Stimulated activated CD8-positive, alpha-beta memory T cell treated with anti-CD3 and anti-CD28 coated beads, Interleukin-7, amount 100 ng/mL, for 1 hour (primary cell): ENCODE measurements around the gene DIP2C.

Experiments
- DNase-seq, 2 donors: peaks; one replicate each; pipeline ENCODE4 v3.0.0-alpha.2; 2020; ENCODE audit warnings: low read depth in 2 of 2

DIP2C gene

DNA sequence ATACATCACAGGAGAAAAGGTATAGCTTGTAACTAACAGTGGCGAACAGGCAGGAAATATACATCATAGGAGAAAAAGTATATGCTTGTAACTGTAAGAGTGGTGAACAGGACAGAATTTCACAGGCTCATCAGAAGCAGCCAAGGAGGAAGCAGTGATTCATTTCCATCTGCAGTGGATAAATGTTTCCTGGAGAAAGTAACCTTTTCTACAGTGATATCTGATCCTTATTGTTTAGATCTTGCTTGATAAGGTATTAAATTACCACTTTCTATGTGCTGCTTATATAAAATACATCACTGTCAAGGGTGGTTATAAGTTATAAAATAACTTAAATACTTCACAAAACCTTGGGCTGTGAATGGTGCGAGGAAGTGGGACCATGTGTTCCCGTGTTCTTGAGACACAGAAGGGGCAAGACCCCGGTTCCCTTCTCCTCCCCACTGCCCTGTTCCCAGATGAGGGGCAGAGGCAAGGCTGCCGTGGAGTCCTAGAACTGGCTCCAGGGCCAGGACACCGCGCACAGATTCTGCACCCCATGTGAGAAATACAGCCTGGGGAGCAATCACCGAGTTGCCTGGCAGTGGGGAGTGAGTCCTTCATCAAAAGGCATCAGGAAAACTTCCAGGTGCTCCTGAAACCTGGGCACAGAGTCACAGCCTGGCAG, 135.2 kb downstream of the DIP2C start:
- no peak for DNase-seq

DNA sequence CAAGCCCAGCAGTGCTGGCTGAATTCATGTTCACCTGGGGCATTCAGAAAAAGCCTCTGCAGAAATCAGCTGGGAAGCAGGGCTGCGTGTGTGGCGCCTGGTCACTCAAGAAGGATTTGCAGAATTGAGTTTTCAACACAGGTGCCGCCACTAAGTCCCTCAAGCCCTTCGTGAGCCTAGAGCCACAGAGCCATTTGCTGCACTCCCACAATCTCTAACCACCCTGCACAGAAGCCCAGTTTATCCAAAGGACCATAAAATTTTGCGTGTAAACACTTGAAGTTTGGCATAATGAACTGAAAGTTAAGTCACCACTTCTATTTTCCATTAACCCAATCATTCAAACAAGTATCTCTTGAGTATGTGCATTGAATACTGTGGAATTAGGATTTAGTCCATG, 136.2 kb downstream of the DIP2C start:
- no peak for DNase-seq

DNA sequence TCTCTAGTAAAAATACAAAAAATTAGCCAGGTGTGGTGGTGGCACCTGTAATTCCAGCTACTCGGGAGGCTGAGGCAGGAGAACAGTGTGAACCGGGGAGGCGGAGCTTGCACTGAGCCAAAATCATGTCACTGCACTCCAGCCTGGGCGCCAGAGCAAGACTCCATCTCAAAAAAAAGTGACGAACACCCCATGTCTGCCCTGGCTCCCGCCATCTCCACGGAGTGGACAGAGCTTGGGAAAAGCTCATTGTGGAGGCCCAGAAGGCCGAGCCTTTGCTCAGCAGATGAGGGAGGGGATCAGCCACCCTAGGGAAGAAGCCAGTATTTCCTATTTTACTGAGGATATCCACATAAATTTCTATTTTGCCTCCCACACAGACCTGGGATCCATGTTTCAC, 136.8 kb downstream of the DIP2C start:
- no peak for DNase-seq

DNA sequence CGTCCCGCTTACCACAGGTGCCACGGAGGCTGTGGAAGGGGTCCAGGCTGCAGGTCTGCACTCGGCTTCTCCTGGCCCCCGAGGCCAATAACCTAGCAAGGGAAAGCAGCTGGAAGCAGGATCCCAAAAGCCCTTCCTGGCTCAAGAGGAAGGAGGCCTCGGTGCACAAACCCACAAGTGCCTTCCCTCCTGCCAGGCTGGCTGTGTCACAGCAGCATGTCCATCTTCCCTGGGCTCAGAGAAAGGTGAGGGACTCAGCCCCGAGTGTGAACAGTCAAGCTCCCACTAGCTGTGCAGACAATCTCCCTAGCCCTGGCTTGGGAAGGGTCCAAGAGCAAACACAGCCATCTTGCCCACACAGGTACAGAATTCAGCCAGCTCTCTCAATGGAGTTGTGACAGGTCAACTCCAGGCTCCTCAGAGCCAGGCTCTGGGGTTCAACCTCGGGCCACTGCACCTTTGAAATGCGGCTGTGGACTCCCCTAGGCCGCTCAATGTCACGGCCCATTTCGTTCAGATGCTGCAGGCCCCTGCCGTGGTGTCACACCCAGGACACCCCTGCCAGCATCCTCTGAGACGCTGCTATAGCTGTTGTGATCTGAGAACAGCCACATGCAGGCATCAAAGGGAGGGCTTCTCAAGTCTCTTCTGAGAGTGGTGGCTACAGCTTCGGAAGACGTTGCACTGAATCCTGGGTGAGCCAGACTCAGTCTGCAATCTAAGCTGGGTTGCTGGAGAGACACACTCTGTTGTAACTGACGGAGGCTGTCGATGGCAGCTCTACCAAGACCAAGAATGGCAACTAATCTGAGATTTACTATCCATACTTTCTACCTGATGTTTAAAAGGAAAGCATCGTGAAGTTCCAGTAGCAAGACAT, 137.9 kb downstream of the DIP2C start:
- DNase-seq, result no peak

DNA sequence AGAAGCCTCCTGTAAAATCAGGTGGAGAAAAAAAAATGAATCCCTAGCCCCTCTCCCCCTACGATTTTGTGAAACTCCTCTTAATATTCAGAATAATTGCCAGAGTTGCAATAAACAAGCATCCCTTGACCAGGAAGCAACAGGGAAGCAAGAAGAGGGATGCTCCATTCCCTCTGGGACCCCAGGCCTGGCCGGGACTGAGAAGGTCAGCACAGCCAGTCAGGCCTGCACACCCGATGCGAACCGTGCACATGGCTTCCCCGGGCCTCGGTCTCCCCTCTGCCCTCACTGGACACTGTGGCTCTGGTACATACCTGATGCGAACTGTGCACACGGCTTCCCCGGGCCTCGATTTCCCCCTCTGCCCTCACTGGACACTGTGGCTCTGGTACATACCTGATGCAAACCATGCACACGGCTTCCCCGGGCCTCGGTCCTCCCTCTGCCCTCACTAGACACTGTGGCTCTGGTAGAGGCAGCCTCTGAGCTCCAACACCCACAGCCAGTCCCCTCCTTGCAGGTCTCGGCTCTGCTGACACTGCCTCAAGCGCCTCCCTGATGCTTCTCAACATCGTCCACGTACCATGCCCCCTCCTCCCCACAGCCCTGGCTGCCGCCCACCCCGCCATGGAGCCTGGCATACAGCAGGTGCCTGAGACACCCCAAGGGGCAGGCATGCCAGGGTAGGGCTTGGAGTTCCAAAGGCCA, 138.6 kb downstream of the DIP2C start:
- no peak for DNase-seq

DNA sequence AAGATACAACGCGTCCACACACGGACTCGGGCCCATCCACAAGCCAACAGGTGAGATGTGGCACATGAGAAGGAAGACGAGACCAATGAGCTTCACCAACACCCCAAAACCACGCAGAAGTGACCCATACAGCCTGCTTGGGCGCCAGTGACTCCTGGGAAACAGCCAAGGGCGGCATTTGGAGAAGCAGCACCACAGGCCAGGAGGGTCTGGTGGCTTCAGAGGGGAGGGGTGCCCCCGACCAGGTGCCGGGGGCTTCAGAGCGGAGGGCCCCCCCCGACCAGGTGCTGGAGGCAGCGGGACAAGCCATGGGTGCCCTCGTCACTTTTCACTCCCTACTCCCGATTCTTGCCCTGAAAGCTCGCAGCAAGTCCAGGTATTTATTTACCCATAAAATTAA, 140.1 kb downstream of the DIP2C start:
- DNase-seq, result no peak

DNA sequence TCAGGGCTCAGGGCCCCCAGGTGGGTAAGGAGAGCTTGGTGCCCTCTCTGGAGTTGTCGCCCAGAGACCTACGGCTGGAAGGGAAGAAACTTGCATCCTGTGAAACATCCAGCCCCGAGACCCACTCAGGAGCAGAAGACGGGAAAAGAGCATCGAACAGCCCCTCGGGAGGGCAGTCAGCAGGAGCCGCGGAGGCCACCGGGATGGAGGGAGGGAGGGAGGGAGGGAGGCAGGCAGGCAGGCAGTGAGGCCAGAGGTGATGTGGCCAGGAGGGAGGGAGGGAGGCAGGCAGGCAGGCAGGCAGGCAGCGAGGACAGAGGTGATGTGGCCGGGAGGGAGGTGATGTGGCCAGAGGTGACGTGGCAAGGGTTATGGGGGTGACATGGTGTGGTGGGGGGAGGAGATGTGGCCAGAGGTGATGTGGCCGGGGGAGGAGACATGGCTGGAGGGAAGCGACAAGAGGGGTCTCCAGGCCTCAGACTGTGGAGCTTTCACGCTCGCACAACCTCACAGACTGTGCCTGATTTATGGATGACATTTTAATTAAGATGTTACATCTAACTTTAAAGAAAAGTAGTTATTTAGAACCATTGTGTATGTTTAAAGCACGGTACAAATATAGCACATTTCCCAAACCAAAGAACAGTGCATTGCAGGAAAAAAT, 141.1 kb downstream of the DIP2C start:
- no peak for DNase-seq

DNA sequence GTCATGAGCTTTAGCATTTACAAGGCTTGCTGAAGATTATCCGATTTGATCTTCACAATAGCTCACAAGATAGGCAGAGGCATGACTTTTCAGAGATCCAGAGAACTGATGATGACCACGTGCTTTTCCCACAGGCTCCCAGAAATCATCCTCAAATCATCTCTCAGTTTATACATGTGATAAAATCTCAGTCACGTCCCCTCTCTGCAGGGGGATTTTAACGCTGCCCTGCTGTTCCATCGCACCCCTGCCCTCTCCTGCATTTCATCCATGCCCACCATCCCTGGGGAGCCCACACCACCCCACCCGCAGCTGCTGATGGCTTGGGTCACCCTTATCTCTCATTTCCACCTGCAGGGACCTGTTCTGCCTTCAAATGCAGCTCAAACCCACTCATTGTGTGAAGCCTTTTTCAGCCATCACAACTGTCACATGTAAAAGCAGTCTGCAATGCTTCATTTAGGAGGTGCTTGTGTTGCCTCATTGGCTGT, 141.8 kb downstream of the DIP2C start:
- DNase-seq, result no peak

DNA sequence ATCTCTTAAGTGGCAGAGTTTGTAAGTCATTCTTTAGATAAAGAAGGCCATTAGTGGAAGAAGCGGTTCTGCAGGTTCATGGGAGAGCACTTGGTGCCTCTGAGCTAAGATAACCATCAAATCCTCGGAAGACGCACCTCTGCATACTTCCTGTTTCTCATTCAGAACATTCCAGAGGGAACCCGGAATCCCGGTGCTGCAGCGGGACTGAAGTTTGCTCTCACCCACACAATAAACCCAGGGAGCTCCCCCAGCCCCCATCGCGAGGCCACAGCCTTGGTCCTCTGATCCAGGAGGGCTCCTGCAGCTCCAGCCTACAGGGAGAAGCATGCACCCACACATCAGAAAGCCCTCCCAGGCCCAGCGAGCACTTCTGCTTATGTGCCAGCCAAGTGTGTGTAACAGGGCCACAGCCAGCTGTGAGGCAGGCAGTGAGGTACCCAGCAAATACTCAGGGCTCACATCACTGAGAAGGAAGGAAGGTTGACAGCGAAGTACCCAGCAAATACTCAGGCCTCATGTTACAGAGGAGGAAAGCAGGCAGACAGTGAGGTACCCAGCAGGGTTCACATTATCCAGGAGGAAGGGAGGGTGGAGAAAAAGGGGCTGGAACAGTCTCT, 142.4 kb downstream of the DIP2C start:
- DNase-seq, result no peak

DNA sequence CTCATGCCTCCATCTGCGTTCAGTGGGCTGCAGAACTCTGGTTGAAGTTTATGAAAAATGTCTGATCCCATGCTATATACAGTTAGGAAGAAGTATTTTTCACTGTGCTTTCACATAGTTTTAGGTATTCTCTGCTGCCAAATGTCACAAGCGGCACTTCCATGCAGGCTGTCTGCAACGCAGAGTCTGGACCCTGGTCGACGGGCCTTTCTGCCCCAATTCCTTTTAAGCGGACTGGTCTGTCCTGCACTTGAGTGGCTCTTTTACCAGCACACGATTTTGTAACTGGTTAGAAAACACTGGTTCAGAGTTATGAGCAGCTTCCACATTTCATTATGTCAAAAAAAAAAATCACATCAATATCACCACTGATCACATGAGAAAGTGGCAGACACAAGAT, 143.0 kb downstream of the DIP2C start:
- no peak for DNase-seq

DNA sequence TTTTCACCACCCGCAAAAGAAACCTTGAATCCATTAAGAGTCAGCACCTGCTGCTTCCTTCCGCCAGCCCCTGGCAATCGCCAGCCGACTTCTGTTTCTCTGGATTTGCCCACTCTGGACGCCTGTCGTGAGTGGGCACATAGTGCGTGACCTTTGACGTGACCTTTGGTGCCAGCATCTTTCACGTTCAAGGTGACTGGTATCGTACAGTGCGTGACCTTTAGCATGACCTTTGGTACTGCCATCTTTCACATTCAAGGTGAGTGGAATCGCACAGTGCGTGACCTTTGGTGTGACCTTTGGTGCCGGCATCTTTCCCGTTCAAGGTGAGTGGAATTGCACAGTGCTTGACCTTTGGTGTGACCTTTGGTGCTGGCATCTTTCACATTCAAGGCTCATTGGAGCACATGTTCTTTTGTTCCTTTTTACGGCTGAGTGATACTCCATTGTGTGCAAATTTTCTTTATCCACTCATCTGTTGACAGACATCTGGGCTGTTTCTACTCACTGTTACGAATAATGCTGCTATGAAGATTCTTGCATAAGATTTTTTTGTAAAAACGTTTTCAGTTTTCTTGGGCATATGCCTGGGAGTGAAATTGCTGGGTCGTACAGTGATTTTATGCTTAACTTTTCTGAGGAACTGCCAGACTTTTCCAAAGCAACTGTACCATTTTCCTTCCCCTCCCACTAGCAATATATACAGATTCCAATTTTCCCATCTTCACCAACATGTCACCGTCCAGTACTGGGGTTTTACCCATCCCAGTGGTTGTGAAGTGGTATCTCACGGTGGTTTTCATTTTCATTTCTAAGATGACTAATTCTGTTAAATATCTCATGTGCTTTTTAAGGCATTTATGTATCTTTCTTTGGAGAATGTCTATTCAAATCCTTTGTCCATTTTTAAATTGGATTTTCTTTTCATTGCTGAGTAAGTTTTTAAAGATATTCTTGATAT, 145.3 kb downstream of the DIP2C start:
- no peak for DNase-seq

DNA sequence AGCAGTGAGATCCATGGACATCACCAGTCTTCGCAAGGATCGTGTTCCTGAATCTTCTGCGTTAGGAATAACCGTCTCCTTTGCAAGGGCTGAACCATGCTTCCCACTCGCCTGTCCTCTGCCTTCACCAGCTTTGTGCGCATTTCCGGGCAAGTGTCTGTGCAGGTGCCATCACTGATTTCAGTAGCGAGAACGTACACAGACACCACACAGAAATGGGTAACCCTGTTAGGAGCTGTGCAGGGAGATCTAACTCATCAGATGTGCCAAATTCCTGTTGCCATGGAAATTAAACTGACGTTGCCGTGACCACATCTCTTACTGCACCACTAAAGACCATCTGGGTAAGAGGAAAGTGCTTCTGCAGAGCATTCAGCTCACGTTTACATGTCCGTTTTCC, 146.3 kb downstream of the DIP2C start:
- no peak for DNase-seq

DNA sequence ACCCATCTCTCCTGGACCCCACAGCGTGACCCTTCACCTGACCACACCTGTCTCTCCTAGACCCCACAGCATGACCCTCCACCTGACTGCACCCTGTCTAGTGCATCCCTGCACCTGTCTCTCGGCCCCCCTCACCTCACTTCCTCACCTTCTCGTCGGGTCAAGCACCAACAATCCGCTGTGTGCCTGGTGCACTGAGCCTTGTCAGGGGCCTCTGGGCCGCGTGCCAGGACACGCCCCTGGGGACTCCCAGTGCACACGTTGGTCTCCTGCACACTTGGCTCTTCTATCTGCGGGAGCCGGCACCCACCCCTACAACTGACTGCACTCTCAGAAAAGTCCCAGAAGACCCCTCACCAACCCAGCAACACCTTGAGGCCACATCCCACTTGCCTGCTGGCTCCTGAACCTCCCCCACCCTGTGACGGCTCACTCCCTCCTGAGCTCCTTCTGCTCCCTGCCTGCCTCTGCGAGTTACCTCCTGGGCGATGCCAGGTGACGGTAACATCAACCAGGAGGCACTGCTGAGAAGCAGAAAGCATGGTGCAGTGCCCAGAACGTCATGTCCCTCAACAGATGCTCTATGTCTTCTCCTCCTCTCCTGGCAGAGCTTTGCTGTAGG, 147.6 kb downstream of the DIP2C start:
- DNase-seq, result no peak

DNA sequence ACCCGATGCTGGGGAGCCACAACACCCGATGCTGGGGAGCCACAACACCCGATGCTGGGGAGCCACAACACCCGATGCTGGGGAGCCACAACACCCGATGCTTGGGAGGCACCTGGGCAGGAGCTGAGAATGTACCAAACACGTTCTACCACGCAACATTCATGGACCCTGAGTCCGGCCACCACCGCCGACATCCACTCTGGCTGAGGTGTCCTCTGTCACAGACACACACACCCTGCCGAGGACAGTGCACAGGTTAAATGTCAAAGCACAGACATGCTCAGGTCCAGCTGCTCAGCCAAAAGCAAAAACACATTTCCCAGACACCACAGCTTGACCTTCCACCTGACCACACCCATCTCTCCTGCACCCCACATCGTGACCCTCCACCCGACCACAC, 148.4 kb downstream of the DIP2C start:
- no peak for DNase-seq

DNA sequence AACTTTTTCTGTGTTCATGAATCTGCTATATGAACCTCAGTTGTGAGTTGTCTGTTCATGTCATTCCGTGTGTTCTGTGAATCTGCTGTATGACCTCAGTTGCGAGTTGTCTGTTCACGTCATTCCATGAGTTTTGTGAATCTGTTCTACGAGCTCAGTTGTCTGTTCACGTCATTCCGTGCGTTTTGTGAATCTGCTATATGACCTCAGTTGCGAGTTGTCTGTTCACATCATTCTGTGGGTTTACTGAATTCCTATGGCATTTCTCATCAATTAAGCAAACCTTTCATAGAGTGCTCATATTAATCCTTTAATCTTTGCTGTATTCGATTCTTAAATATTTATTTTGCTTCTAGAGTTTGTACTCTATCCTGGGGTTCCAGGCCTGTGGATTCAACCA, 150.6 kb downstream of the DIP2C start:
- no peak for DNase-seq

DNA sequence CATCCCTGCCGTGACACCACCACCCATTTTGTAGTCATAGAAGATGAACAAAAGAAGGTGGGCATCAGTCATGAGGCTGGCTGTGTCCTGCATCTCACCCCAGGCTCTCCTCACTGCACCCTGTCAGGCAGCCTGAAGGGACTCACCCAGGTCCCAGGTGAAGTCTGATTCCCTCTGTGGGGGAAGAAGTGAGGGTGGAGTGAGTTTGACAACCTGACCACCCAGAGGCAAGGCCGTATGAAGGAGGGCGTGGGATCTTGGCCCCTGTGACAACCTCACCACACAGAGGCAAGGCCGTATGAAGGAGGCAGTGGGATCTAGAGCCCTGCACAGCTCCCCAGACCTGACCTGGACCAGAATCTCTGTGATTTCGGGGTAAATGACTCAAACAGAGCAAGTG, 152.5 kb downstream of the DIP2C start:
- DNase-seq, result no peak

DNA sequence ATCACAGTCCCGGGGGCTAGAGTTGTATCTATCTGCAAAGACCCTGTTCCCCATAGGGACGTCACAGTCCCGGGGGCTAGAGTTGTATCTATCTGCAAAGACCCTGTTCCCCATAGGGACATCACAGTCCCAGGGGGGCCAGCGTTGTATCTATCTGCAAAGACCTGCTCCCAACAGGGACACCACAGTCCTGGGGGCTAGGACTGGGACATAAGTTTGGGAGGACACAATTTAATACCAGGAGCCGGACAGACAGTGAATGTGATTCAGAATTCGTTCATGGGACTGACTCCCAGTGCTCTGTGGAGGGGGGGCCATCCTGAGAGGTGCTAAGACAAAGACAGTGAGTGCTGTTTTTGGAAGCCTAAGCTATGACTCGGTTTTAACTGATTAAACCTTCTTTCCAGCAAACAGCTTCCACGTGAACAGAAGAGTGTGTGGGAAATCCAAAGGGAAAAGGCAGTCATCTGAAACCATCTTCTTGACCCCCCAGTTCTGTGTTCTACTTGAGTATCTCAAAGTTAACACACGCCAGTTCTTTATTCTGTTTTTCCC, 153.0 kb downstream of the DIP2C start:
- no peak for DNase-seq

DNA sequence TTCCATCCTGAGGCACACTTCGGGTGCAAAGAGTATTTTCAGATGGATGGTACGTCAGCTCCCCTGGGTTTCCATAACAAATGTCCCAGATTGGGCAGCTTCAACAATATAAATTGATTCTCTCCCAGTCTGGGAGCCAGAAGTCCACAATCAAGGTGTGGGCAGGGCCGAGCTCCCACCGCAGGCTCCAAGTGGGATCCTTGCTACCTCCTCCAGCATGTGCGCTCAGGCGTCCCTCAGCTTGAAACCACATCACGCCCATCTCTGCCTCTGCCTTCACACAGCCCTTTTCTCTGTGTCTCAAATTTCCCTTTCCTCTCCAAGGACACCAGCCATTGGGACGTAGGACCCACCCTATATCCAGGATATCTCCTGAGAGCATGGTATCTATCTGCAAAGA, 153.5 kb downstream of the DIP2C start:
- DNase-seq, result no peak

DNA sequence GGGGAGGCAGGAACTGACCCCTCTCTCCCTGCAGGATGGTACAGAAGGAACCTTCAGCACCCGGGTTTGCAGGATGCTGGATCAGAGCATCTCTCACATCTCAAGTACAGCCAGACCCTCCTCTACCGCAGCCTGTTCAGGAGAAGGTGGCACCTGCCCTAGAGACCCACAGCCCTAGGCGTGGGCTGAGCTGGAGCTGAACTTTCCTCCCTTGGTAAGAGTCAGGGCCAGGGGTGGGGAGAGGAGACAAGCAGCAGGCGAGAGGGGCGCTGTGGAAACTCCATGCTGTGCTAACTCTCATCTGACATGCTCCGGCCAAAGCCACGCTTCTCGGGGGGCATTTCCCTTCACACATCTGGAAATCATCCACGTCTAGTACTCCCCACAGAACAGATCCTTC, 154.4 kb downstream of the DIP2C start:
- no peak for DNase-seq
